Tibial nerve (tissue), 4 donors: ENCODE results near the gene WNK4. TPM values are rescaled to one million over a fixed set of nuclear protein-coding genes. Genes with fewer than 3 reads are reported as not detected.

ENCODE experiments used
- DNase-seq, 2 donors: peaks; one replicate each; pipeline ENCODE4 v3.0.0-alpha.2; 2019; ENCODE audit warnings: low spot score in 2 of 2
- H3K27ac ChIP-seq, 4 donors: fragments of 200-600 bp; sonication (generic) in 3 of 4; one replicate each; pipeline ENCODE4 v1.5.1; 2017 to 2019; ENCODE audit warnings: mild to moderate bottlenecking in 1 of 4
- H3K27me3 ChIP-seq, 2 donors: fragments of 200-600 bp; sonication (generic) in 1 of 2; one replicate each; pipeline versions ENCODE4 v1.5.1 to v1.6.0; 2017 to 2019
- H3K36me3 ChIP-seq, 3 donors: fragments of 200-600 bp; sonication (generic); one replicate each; pipeline ENCODE4 v1.5.1; 2018 to 2019
- H3K4me1 ChIP-seq, 4 donors: fragments of 200-600 bp; sonication (generic) in 3 of 4; one replicate each; pipeline ENCODE4 v1.5.1; 2017 to 2019
- H3K4me3 ChIP-seq, 4 donors: fragments of 200-600 bp; sonication (generic) in 3 of 4; one replicate each; pipeline ENCODE4 v1.5.1; 2017 to 2019; ENCODE audit warnings: mild to moderate bottlenecking in 1 of 4, moderate library complexity in 1 of 4
- H3K9me3 ChIP-seq, 4 donors: fragments of 200-600 bp; sonication (generic) in 3 of 4; one replicate each; pipeline ENCODE4 v1.5.1; 2017 to 2019
- EP300 ChIP-seq, 2 donors: sonication (generic); formaldehyde crosslinking; IDR thresholded peaks; one replicate each; pipeline ENCODE4 v1.6.1; 2017; ENCODE audit warnings: antibody characterized with exemption in 2 of 2, mild to moderate bottlenecking in 1 of 2
- POLR2A ChIP-seq, 2 donors: fragments of 450-650 bp; IDR thresholded peaks; one replicate each; pipeline ENCODE4 v1.6.1; 2017; ENCODE audit warnings: antibody characterized with exemption in 2 of 2, mild to moderate bottlenecking in 2 of 2, moderate library complexity in 2 of 2
- WGBS, 2 donors: methylation state at CpG; one replicate each; pipeline ENCODE4 v1.1.5; 2018; 5-methylcytosine and 5-hydroxymethylcytosine counted together
- total RNA-seq, 4 donors: library from RNA; depleted of rRNA; stranded (reverse); fragments of >200 nt; gene quantifications; one replicate each; pipeline ENCODE4 v1.1.0, GENCODE V29; 2016
- TF ChIP-seq, protein P1 (sequence below), 5 experiments: fragments of 200-600 bp in 3 of 5; fragments of 450-650 bp in 2 of 5; sonication (generic) in 3 of 5; IDR thresholded peaks; one replicate each; pipeline ENCODE4 v1.5.1; 2016 to 2019; ENCODE audit warnings: antibody characterized with exemption in 5 of 5, mild to moderate bottlenecking in 3 of 5, moderate library complexity in 2 of 5

Gene WNK4
- total RNA-seq, 4 donors from 2014 or later = 3.6 to 15.6 (median 9.1) TPM

DNA sequence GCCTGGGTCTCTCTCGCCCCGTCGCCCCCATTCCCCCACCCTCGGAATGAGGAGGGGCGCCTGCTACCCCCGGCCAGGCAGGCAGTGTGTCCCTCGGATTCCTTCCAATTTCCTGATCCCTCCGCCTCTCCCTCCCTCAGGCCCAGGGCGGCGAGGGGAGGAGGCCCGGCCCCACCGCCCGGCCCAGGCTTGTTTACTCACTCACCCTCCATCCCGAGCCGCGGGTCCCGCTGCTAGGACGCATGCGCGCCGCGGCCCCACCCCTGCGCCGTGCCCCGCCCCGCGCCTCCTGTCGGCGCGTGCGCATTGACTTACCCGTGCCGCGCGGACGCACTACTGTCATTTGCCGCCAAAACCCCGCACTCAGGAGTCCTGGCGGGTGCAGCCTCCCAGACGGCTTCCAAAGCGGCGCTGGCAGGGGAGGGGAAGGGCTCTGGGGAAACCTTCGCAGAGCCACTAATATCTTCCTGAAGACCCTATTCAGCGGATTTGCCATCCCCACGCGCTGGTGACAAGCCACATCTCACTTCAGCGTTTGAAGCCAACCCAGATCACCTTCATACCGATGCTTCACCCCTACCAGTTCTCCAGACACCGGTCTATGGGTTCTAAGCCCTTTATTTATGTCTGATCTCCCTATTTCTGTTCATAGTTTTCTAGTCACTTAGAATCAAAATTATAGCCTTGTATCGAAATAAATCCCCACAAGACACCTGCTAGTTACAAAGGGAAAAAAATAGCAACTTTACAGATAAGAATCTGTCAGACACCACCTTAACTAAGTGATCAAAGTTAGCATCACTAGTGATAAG is 35.4 kb upstream of the WNK4 start, which contains the start of gene EZH1:
TSS of gene EZH1 (minus strand) at position 235 of the 812 bp plus-strand sequence. CDS start 16,099 bp downstream, outside the sequence.
- Histone ChIP-seq H3K36me3 (no peaks in the 10 kb centered on the region), H3K4me3 (peak within 1 kb of the TSS; percentile 65 to 96 (median 78)), H3K27ac (peak within 1 kb of the TSS; percentile 95 to 100 (median 98)), H3K4me1 (peaks cover 0 to 77% (median 31%) of the 10 kb centered on the region in 4 donors), H3K27me3 (no peaks in the 10 kb centered on the region), H3K9me3 (no peaks in the 10 kb centered on the region)
- peak; percentile 78 to 80 for DNase-seq
- TF ChIP-seq POLR2A (IDR thresholded peaks at IDR 0.05) (peak; percentile 61 to 93), EP300 (IDR thresholded peaks at IDR 0.05) (peak; percentile 35 to 97)
- TF ChIP-seq, protein P1, sequence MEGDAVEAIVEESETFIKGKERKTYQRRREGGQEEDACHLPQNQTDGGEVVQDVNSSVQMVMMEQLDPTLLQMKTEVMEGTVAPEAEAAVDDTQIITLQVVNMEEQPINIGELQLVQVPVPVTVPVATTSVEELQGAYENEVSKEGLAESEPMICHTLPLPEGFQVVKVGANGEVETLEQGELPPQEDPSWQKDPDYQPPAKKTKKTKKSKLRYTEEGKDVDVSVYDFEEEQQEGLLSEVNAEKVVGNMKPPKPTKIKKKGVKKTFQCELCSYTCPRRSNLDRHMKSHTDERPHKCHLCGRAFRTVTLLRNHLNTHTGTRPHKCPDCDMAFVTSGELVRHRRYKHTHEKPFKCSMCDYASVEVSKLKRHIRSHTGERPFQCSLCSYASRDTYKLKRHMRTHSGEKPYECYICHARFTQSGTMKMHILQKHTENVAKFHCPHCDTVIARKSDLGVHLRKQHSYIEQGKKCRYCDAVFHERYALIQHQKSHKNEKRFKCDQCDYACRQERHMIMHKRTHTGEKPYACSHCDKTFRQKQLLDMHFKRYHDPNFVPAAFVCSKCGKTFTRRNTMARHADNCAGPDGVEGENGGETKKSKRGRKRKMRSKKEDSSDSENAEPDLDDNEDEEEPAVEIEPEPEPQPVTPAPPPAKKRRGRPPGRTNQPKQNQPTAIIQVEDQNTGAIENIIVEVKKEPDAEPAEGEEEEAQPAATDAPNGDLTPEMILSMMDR (IDR thresholded peaks at IDR 0.05) = peak in 2 of 5 experiments; percentile 63 to 72
- 6 to 8% methylated on average over 46 to 50 of the region's 50 CpGs for WGBS, 2 donors

DNA sequence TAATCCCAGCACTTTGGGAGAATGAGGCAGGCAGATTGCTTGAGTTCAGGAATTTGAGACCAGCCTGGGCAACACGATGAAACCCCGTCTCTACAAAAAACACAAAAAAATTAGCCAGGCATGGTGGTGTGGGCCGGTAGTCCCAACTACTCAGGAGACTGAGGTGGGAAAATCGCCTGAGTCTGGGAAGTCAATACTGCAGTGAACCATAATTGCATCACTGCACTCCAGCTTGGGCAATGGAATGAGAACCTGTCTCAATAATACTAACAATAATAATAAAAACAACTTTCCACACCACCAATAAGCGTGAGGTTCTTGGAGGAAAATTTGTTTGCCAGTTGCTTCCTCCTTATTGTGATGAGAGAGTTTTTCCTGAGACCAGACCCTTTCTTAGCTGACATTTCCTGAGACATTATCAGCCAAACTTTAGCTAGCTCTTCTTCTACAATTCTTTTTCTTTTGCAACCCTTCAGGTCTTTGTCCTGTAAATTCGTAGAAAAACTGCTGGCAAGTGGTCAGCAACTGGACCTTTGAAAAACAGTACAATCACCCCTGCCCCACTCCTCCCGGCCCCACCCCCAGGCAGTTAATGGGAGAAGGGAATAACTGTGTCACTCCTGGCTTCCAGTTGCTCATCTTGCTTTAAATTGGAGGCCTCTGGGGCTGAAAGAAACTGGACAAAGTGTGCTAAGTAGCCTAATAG is 32.1 kb upstream of the WNK4 start:
- Histone ChIP-seq H3K27ac (peak overlapping the region; percentile 33 to 86 (median 72)), H3K27me3 (no peaks in the 10 kb centered on the region), H3K4me3 (no peak overlapping the region), H3K9me3 (no peaks in the 10 kb centered on the region), H3K36me3 (no peaks in the 10 kb centered on the region), H3K4me1 (peaks cover 5 to 70% (median 36%) of the 10 kb centered on the region in 4 donors)
- TF ChIP-seq EP300 (IDR thresholded peaks at IDR 0.05) (peak in 1 of 2 donors; percentile 61), POLR2A (IDR thresholded peaks at IDR 0.05) (no peak)
- TF ChIP-seq, protein P1 (IDR thresholded peaks at IDR 0.05) = no peak
- 49 to 59% methylated on average over 7 of the region's 7 CpGs for WGBS, 2 donors
- peak; percentile 56 to 81 for DNase-seq

DNA sequence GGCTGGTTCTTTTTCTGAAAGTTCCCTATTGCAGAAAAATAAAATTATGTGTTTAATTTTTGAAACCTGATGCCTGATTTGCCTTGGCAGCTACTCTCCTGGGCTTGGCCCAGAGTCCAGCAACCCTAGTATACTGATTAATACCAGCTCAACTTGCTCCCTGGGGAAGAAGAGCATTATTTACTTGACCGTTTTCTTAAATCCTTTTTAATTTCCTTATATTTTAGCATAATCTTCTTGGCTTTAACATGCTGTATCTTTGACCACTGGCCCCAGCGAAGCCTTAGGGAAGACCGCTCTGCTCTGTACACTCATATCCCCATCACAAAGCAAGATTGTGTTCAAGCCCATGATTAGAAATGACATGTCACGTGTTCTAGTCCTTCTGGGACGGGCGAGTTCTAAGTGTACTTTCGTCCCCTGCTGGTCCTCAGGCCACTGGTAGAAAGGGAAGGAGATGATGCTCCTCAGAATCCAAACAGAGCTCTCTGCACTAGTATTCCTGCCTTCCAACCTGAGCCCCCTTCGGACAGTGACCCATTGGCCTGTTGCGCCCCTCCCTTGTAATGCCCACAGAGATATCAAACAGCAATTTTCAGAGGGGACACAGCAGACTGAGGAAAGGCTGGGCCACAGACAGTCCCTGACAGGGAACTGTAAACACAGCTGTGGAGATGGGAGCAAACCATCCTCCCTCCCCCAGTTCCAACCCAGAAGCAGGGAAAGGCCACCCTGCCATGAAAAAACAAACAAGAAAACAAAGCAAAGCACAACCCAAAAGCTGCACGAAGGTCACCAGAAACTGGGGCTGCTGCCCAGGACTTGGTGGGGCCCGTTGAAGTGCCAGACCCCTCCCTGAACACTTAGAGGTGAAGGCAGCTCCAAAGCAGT is 31.3 kb upstream of the WNK4 start:
- peaks cover 5 to 63% (median 31%) of the 10 kb centered on the region in 4 donors for H3K4me1 ChIP-seq
- H3K27ac ChIP-seq = peak overlapping the region; percentile 45 to 86 (median 70)

DNA sequence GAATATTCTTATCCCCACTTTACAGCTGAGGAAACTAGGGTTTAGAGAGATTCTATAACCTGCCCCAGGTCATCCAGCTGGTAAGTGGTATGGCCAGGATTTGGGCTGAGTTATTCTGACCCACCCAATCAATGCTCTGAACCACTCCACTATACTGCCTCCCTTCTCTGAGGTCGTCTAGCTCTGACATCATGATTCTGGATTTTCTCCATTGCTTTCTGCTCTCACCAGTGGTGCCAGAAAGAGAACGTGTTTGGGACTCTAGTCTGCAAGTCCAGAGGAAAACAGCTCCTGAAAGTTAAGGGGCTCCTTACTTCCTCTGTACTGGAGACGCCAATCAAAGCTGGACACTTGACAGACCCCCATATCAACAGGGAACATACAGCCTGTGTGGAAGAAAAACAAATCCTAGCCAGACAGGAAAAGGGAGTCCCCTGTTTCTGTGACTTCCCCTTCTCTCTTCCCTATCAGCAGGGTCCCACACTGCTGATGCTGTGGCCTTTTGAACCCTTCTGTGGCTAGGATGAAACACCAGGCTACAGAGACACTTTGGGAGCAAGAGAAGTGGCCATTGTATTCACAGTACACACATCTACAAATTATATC is 29.6 kb upstream of the WNK4 start:
- Histone ChIP-seq H3K27me3 (no peaks in the 10 kb centered on the region), H3K9me3 (no peaks in the 10 kb centered on the region), H3K4me3 (no peak overlapping the region), H3K27ac (peak overlapping the region in 3 of 4 donors; percentile 54 to 86 (median 79)), H3K4me1 (peaks cover 5 to 64% (median 25%) of the 10 kb centered on the region in 4 donors), H3K36me3 (no peaks in the 10 kb centered on the region)
- DNase-seq = no peak
- no peak for TF ChIP-seq POLR2A (IDR thresholded peaks at IDR 0.05)
- no peak for TF ChIP-seq EP300 (IDR thresholded peaks at IDR 0.05)
- TF ChIP-seq, protein P1 (IDR thresholded peaks at IDR 0.05) = no peak
- WGBS, 2 donors = 12 to 22% methylated on average over 3 of the region's 3 CpGs

More for the DNA sequence above, 31.3 kb upstream of the WNK4 start:
- Histone ChIP-seq H3K36me3 (no peaks in the 10 kb centered on the region), H3K27me3 (no peaks in the 10 kb centered on the region), H3K4me3 (no peak overlapping the region), H3K9me3 (no peaks in the 10 kb centered on the region)
- DNase-seq = peak; percentile 41 to 72
- no peak for TF ChIP-seq POLR2A (IDR thresholded peaks at IDR 0.05)
- TF ChIP-seq, protein P1 (IDR thresholded peaks at IDR 0.05) = peak in 1 of 5 experiments; percentile 8
- TF ChIP-seq EP300 (IDR thresholded peaks at IDR 0.05) = peak in 1 of 2 donors; percentile 25
- whole genome bisulfite sequencing, 2 donors = 39 to 50% methylated on average over 11 of the region's 11 CpGs
